Stimulated activated CD4-positive, alpha-beta T cell treated with anti-CD3 and anti-CD28 coated beads, Interleukin-15, amount 100 ng/mL, for 48 hours (primary cell): ENCODE data around the gene ITPRIPL1.

ENCODE experiments used
- DNase-seq, 2 donors: peaks; one replicate each; pipeline ENCODE4 v3.0.0-alpha.2; 2020; ENCODE audit warnings: low read depth in 2 of 2

The ITPRIPL1 gene

DNA sequence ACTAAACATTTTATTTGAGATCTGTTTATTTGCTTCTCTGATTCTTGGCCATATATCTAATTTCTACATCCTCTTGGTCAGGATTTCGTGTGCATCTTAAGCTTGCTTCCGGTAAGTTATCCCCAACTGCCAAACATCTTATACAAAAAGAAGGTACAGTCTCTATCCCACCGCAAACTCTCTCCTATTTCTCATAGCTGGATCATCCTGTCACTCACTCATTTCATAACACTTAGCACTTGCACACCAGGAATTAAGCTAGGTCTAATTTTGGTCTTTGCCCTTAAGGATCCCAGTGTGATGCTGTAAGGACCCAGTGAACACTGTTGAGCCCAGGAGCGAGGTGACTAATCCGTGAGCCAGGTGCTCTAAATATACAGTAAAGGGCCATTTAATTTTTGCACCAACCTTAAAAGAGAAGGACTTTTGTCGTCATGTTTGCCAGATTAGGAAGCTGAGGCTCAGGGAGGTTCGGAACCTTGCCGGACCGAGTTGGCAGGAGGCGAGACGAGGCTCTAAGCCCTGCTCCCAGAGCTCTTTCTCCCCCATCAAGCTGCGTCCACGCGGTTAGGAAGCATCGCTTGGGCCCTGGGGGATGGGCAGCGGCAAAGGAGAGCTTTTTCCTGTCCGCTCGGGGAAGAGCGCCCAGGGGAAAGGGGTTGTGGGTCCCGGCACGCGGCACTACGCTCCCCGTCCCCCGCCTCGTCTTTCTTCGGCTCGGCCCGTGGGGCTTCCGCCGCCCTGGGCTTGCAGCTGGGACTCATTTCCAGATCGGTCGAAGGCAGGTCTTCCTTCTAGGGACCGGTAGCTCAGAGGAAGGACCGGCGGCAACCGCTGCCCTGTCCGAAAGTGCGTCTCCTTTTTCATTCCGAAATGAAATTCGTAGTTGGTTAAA is 4.1 kb upstream of the ITPRIPL1 start:
- DNase-seq = no peak

DNA sequence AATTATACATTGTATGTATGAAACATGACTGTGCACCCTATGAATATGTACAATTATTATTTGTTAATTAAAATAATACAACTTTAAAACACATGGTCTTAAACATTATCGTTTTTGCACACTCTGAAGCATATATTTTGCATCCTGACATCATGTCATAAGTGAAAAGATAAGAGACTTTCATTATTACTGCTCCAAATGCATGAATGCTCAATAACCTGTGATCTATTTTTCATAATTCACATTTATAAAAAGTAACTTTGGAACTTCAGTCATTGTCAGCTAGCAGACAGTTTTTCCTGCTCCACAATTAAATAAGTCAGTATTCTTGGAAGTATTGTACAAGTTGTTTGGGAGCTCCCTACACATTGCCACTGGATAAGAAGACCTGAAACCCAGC is 1.3 kb upstream of the ITPRIPL1 start:
- no peak for DNase-seq

DNA sequence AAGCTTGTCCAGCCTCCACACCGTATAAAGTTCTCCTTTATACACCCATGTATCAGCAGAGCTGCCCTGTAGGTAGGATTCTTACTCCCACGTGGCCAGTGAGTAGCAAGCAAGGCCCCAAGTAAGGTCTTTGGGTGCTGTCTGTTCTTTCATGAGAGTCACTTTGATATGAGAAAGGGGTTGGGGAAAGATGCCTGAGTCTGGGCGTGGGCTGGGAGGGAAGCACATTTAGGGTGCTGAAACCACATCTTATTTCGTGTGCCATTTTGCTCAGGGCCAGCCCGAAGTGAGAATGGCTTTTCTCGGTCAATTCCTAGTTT is 436 bp upstream of the ITPRIPL1 start:
- DNase-seq = no peak

DNA sequence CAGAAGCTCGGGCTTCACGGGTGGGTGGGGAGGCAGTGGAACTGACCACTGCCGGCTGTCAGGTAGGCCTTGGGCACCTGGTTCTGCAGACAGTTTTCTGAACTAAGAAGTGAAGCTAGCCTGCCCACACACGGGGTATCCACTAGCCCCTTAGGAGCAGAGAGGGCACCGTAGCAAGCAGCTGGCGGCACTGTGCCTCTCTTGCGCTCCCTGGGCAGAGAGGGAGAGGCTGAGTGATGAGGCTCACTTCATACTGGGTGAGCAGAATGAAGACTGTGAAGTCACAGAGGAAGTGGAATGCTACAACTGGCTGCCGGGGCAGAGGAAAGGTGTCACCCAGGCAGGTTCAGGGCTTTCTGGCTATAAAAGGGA is 753 bp downstream of the ITPRIPL1 start:
- no peak for DNase-seq

DNA sequence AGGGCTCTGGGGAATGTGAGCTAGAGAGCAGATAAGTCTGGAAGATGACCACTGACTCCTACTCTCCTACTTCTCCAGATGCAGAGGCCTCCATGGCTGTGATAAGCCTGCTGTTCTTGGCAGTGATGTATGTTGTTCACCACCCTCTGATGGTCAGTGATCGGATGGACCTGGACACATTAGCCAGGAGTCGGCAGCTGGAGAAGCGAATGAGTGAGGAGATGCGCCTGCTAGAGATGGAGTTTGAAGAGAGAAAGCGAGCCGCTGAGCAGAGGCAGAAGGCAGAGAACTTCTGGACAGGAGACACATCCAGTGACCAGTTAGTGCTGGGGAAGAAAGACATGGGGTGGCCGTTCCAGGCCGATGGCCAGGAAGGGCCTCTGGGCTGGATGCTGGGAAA is 1.4 kb downstream of the ITPRIPL1 start:
- no peak for DNase-seq

DNA sequence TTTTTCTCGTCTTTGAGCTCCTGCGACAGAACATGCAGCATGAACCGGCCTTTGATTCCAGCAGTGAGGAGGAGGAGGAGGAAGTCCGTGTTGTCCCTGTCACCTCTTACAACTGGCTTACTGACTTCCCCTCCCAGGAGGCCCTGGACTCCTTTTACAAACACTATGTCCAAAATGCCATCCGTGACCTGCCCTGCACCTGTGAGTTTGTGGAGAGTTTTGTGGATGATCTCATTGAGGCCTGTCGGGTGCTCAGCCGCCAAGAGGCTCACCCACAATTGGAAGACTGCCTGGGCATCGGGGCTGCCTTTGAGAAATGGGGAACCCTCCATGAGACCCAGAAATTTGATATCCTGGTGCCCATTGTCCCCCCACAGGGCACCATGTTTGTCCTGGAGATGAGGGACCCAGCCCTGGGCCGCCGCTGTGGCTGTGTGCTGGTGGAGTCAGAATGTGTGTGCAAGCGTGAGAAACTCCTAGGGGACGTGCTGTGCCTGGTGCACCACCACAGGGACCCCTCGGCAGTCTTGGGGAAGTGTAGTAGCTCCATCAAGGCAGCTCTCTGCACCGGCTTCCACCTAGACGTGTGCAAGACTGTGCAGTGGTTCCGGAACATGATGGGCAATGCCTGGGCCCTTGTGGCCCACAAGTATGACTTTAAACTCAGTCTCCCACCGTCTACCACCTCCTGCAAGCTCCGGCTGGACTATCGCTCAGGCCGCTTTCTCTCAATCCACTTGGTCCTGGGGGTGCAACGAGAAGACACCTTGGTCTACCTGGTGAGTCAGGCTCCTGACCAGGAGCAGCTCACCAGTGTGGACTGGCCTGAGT is 2.1 kb downstream of the ITPRIPL1 start:
- DNase-seq = no peak

DNA sequence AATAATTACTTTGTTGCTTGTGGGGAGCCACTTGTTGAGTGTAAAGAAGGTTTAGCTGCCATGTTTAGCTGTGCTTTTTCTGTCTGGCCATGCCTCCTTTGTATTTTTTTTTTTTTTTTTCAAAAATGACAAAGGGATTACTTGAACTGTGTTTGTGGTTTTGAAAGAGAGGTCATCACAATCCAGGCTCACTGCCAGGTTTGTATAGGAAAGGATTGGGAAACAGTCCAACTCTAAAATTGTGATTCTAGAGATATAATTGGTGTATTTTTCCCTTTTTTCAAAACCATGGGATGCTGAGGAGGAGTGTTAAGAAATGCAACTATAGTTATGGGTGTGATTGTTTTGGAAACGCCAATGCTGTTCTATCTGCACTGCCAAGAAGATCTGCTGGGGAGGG is 4.3 kb downstream of the ITPRIPL1 start:
- DNase-seq = no peak

DNA sequence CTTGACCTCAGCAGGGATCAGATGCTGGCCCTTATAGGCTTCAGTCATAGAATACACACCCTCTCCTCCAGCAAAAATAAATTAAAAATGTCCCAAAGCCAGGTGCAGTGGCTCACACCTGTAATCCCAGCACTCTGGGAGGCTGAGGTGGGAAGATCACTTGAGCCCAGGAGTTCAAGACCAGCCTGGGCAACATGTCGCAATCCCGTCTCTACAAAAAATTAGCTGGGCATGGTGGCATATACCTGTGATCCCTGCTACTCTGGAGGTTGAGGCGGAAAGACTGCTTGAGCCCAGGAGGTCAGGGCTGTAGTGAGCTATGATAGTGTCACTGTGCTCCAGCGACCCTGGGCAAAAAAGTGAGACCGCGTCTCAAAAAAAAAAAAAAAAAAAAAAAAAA is 4.8 kb downstream of the ITPRIPL1 start:
- DNase-seq = no peak

DNA sequence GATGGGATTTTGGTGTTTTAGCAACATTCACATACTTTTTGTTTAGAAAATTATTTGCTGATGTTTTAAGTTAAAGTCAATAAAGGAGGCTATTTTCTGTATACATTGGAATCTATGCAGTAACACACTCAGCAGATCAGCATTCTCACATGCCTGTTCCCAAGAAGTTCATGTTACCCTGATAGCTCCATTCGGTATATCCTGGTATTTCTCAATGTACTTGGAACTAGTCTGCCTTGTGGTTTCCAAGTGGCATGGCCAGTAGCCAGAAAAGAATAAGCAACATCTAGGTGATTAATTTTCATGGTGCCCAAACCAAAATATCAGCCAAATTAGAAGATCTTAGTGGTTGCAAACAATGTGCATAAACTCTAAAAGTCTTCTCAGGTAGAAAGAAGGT is 5.3 kb downstream of the ITPRIPL1 start:
- no peak for DNase-seq

DNA sequence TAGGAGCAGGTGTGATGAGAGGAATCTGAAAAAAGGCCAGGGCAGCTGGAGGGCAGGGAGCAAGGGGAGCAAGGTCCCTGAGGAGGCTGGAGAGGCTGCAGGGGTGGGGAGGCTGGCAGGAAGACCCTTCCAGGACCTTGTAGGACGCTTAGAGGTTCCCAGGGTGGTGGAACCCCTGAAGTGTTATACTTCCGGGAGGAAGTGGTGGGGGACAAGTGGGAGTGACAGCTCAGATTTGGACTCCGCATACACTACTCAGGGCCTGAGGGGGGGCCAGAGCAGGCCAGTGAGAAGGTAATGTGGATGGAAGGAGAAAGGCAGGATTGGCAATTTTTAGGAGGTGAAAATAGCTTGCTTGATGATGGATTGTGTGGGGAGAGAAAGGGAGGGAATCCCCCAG is 8.6 kb downstream of the ITPRIPL1 start:
- DNase-seq = no peak

DNA sequence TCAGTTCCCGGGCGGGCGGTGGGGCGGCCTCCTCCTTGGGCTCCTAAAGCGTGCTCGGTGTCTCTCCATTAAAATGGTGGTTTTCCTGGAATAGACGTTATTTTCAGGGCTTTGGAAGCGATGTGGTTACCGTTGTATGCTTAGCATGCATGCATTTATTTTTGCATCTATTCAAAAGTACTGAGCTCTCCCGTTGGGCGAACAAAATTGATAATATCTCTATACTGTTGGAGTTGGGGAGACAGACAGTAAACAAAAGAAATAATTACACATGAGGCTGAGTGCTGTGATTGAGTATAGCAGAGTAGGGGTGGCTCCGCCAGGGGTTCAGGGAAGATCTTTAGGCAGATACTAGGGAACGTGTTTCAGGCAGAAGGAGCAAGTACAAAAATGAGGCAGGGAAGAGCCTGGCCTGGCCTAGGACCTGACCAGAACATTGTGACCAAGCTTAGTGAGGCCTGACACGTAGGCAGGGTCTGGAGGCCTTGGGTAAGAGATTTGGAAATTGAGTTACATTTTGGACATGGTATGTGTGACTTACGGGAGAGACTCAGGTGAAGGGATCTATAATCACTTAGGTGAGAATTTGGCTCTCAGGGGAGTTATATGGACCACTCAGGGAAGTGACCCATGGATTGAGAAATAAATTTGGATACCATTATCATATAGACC is 11.1 kb downstream of the ITPRIPL1 start:
- no peak for DNase-seq

DNA sequence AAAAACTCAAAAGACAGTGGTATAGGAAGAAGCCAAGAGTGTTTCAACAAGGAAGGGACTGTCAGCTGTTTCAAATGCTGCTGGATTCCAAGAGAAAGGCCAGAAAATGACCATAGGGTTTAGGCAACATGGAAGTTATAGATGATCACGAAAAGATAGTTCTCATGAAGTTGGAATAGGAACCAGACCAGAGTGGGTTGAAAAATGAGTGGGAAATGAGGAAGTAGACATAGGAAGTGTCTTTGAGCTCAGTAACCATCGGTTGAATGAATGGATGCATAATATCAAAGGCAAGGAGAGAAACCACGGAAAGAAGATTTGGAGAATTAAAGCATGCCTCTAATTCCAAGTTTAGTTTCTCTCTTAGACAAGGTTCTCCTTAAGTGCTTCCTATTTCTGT is 11.8 kb downstream of the ITPRIPL1 start:
- DNase-seq = no peak

DNA sequence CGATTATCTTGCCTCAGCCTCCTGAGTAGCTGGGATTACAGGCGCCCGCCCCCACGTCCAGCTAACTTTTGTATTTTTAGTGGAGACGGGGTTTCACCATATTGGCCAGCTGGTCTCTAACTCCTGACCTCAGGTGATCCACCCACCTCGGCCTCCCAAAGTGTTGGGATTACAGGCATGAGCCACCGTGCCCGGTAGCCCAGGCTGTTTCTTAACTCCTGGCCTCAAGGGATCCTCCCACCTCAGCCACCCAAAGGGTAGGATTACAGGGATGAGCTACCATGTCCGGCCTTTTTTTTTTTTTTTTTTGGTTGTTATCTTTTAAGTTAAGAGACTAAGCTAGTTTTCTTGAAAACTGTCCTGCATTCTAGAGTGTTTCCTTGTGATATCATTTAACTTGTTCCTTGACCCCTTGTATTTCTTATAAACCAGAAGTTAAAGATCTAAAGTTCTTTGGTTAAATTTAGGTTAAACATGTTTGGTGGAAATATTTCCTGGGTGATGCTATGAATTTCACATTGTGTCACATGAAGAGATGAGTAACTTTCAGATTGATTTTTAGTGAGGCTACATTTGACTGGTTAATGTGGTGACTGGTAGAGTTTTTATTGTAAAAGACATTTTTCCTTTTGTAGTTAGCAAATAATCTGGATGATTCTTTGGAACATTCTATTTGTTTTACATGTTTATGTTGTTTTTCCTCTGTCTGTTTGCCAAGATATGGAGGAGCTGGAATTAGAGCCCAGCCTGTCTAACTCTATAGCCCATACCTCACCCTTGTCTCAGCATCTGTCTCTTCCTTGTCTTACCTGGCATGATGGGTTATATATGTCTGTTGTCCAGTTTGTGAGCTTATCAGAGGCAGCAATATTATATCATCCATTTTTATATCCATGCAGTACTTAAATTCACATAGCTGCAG is 15.6 kb downstream of the ITPRIPL1 start:
- no peak for DNase-seq

DNA sequence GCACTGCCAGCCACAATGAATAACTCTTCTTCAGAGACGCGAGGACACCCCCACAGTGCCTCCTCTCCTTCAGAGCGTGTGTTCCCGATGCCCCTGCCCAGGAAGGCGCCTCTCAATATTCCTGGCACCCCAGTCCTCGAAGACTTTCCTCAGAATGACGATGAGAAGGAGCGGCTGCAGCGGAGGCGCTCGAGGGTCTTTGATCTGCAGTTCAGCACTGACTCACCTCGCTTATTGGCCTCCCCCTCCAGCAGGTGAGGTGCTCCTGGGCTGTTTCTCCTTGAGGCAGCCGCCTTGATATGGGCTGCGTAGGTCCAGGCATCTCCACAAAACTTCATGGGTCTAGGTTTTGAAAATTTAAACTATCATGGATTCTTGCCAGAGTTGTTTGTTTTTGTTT is 16.5 kb downstream of the ITPRIPL1 start:
- no peak for DNase-seq

DNA sequence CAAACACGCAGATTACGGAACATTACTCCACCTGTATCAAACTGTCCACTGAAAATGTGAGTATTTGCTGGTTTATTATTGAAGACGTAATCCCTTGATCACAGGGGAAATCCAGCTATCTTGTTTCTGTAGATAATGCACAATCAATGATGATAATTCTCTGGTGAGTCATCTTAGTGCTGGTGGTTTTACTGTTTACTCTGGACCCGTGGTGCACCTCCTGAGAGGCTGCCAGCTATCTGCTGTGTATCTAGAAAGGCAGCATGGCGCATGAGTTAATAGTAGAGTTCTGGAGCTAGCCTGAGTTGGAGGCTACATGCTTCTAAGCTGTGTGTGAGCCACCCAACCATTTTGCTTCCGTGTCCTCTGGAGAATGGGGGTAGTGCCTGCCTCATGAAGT is 17.0 kb downstream of the ITPRIPL1 start:
- DNase-seq = no peak

DNA sequence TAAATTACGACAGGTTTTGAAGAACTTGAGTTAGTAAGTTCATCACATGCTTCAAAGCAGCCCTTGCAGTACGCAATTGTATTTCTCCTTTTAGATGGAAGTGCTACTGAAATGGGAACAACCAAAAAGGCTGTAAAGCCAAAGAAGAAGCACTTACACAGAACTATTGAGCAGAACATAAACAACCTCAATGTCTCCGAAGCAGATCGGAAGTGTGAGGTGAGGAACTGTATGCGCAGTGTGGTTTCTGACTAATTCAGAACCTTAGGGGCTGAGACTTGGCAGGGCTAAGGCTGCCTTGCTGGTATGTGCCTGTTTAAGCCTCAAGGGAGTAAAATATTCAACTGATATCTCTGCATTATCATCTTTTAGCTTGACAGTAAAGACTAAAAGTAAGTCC is 18.9 kb downstream of the ITPRIPL1 start:
- DNase-seq = no peak

DNA sequence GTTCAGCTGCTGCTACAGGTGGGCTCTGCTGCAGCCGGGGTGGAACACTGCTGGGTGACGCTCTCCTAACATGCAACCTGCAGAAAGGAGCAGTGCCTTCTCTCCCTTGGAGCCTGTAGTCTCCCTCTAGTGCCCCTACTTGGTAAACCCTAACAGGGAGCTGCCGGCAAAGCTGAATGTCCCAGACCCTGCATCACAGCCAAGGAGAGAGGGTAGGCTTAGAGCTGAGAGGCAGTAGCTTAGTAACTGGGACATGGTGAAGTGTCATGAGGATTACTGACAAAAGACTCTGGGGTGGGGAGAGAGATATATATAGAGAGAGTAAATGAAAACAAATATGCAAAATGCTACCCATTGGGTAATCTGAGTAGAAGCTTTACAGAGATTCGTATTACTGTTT is 20.3 kb downstream of the ITPRIPL1 start:
- no peak for DNase-seq

DNA sequence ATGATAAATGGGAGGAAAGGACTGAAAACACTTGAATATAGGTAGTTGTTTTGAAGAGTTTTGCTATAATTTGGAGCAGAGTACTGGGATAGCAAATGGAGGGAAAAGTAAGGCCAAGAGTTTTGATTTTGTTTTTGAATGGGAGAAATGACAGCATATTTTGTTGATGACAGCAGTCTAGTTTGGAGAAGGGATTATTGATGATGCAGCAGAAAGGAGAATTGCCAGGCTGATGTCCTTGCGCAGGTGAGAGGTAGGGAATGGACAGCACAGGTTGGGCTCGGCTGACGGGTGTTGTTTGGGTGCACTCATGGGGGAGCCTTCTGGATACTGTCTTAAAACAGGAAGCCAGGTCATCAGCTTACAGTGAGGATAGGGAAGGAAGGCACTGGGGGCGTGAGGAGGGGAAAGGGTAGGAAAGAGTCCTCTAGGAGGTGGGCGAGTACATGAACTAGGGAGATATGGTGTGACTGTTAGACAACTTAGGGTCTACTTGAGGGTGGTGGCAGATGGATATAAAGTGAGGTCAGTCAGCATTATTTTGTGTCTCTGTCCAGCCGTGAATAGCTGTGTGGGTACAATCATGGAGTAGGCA is 20.8 kb downstream of the ITPRIPL1 start:
- no peak for DNase-seq

DNA sequence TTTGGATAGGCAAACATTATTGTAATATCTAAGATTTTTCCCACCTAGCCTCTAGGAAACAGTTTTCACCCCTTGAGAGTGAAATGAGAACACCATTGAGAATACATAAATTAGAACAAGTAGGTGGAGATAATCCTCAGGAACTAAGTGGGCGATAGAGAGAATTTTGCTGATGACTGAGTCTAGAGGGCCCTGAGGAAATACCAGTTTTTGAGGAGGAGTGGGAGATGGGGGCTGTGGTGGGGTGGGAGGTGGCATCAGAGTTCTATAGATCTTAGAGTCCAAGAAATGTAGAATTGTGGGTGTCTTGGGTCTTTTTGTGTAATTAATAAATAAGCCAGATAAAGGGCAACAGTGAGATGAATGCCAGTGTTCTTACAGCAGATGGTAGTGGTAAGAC is 22.3 kb downstream of the ITPRIPL1 start:
- DNase-seq = no peak

DNA sequence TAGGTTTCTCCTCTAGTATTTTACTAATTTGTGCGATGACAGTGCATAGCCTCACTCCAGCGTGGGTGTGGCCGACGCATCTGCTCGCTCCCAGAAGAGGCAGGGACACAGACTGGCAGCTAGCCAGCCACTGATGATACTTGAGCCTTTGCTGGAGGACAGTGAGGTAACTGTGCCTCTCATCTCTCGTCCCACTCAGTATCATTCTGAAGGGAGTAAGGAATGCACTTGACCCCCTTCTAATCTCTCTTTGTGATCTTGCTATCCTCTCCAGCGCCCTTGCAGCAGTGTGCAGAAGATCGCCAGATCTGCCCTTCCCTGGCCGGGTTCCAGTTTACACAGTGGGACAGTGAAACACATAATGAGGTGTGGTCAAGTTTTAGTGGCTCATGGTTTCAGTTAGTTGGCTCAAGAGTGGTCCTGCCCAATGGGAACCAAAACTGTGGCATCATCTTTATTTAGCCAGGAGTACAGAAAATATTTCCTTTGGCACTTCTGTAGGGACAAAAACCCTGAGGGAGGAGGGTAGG is 28.0 kb downstream of the ITPRIPL1 start:
- no peak for DNase-seq

DNA sequence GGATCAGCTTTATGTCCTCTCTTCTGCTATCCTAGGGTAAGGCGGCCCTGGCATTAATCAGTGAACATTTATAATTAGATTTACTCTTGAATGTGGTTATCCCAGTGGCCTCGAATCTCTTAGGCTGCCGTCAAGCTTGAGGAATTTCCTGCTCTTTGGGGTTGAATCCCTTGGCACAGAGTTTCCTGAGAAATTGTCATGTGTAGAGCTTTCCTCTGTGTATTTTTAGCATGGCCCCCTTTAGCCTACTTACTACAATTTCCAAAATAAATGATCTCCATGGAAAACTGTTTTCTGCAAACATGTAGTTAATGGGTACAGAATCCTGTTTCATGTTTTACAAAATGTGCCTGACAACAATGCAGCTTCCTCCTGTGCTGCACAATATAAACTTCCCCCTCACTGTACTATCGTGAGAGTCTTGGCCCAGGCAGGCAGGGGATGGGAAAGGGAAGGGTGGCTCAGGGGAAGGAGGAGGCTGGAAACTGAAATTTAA is 28.5 kb downstream of the ITPRIPL1 start:
- DNase-seq = no peak
